GM21723 (cell line): ENCODE data around the gene MBNL3.
"Not testable (repeated sequence)": the region's sequence is repeated elsewhere in the genome, so short reads cannot be mapped to it uniquely, and the experiment has no call there.

Source experiments
- ATAC-seq: cut with Tn5 transposase; IDR thresholded peaks from one replicate; pipeline ENCODE4 v1.9.1; 2021; ENCODE audit warnings: mild to moderate bottlenecking, moderate library complexity; ENCODE audit not compliant: unreplicated experiment

Gene MBNL3

GRCh38 chrX:132480581-132481203, 8.1 kb downstream of the MBNL3 start:
- peak; percentile 95 for ATAC-seq

GRCh38 chrX:132474544-132475248, 14.1 kb downstream of the MBNL3 start:
- no peak for ATAC-seq

- no peak for ATAC-seq
These were observed 16.4 kb downstream of the MBNL3 start for GRCh38 chrX:132472397-132472796.

- no peak for ATAC-seq
These were observed 18.0 kb downstream of the MBNL3 start for GRCh38 chrX:132470831-132471230.

GRCh38 chrX:132470179-132470578, 18.7 kb downstream of the MBNL3 start:
- no peak for ATAC-seq

GRCh38 chrX:132468454-132468853, 20.4 kb downstream of the MBNL3 start:
- ATAC-seq, result no peak

GRCh38 chrX:132467989-132468388, 20.8 kb downstream of the MBNL3 start:
- ATAC-seq, result no peak

GRCh38 chrX:132467026-132467425, 21.8 kb downstream of the MBNL3 start:
- no peak for ATAC-seq

GRCh38 chrX:132463411-132463810, 25.4 kb downstream of the MBNL3 start:
- no peak for ATAC-seq

GRCh38 chrX:132461886-132462285, 27.0 kb downstream of the MBNL3 start:
- ATAC-seq, result no peak

- no peak for ATAC-seq
These were observed 35.8 kb downstream of the MBNL3 start for GRCh38 chrX:132452911-132453550.

GRCh38 chrX:132445909-132446308, 42.9 kb downstream of the MBNL3 start:
- not testable (repeated sequence) for ATAC-seq

- ATAC-seq, result no peak
These were observed 43.9 kb downstream of the MBNL3 start for GRCh38 chrX:132444936-132445335.

- ATAC-seq, result no peak
These were observed 45.4 kb downstream of the MBNL3 start for GRCh38 chrX:132443196-132444135.

GRCh38 chrX:132442691-132443090, 46.1 kb downstream of the MBNL3 start:
- no peak for ATAC-seq

GRCh38 chrX:132435222-132435621, 53.6 kb downstream of the MBNL3 start:
- no peak for ATAC-seq

- ATAC-seq, result no peak
These were observed 55.3 kb downstream of the MBNL3 start for GRCh38 chrX:132433551-132433950.

GRCh38 chrX:132433001-132433400, 55.8 kb downstream of the MBNL3 start:
- ATAC-seq, result no peak

GRCh38 chrX:132428896-132429295, 59.9 kb downstream of the MBNL3 start:
- ATAC-seq, result no peak

GRCh38 chrX:132426695-132427281, 62.0 kb downstream of the MBNL3 start:
- ATAC-seq, result peak; percentile 67
